SK-N-SH (cell line): Measurements from ENCODE around the gene WSB2. TPM values are rescaled to one million over a fixed set of nuclear protein-coding genes. Genes with fewer than 3 reads are reported as not detected.

Experiments used
- CTCF ChIA-PET: fragments of 300-600, 350-600 bp; formaldehyde crosslinking; extraction: SDS; loops from one replicate; lab custom pipeline; 2021; lab: Yijun Ruan, JAX
- POLR2A ChIA-PET: fragments of 350-600 bp; sonication (Branson Sonifier 250); formaldehyde crosslinking; extraction: SDS; loops from one replicate; lab custom pipeline; 2020; ENCODE audit warnings: antibody characterized with exemption, inconsistent platforms; lab: Yijun Ruan, JAX
- DNase-seq: peaks from one replicate; pipeline ENCODE4 v3.0.0; 2012
- H2AFZ ChIP-seq: fragments of 200-600 bp; sonication (generic); 2 replicates; pipeline ENCODE4 v1.8.1; 2016; ENCODE audit warnings: antibody characterized with exemption, mild to moderate bottlenecking, low read depth
- H3F3A ChIP-seq: fragments of 200-600 bp; sonication (generic); replicated peaks from 2 replicates; pipeline ENCODE3; 2016; ENCODE audit warnings: antibody characterized with exemption, mild to moderate bottlenecking; ENCODE audit not compliant: insufficient read depth
- H3K27ac ChIP-seq, 2 experiments: fragments of 200-500 bp in 1 of 2; fragments of 200-600 bp in 1 of 2; sonication (Bioruptor generic) in 1 of 2; sonication (generic), shearing (Covaris generic) in 1 of 2; 2 replicates each; pipeline versions ENCODE4 v1.5.1 to v1.6.1; 2014 to 2016; ENCODE audit warnings: low read depth in 2 of 2, inconsistent platforms in 1 of 2, low read length in 1 of 2, mild to moderate bottlenecking in 1 of 2, mixed read lengths in 1 of 2
- H3K27me3 ChIP-seq: fragments of 200-600 bp; sonication (generic), shearing (Covaris generic); 2 replicates; pipeline ENCODE4 v1.6.1; 2016; ENCODE audit warnings: mixed run types; ENCODE audit not compliant: insufficient read depth
- H3K36me3 ChIP-seq, 2 experiments: fragments of 200-500 bp in 1 of 2; fragments of 200-600 bp in 1 of 2; sonication (Bioruptor generic) in 1 of 2; sonication (generic) in 1 of 2; replicated peaks in 1 of 2; 2 replicates each; pipeline versions ENCODE3 to v1.5.1; 2014 to 2016; ENCODE audit warnings: low read length in 1 of 2, mild to moderate bottlenecking in 1 of 2; ENCODE audit not compliant: insufficient read depth in 2 of 2, control insufficient read depth in 1 of 2
- H3K4me1 ChIP-seq, 2 experiments: fragments of 200-500 bp in 1 of 2; fragments of 200-600 bp in 1 of 2; sonication (Bioruptor generic) in 1 of 2; sonication (generic), shearing (Covaris generic) in 1 of 2; 2 replicates each; pipeline versions ENCODE4 v1.5.1 to v1.6.1; 2014 to 2016; ENCODE audit warnings: low read depth in 1 of 2, low read length in 1 of 2, mixed run types in 1 of 2; ENCODE audit not compliant: insufficient read depth in 2 of 2, control insufficient read depth in 1 of 2
- H3K4me2 ChIP-seq: fragments of 200-600 bp; sonication (generic), shearing (Covaris generic); 2 replicates; pipeline ENCODE4 v1.6.1; 2017; ENCODE audit warnings: mixed run types
- H3K4me3 ChIP-seq, 2 experiments: fragments of 200-500 bp in 1 of 2; fragments of 200-600 bp in 1 of 2; sonication (Bioruptor generic) in 1 of 2; sonication (generic), shearing (Covaris generic) in 1 of 2; 2 replicates each; pipeline versions ENCODE4 v1.5.1 to v1.8.1; 2014 to 2016; ENCODE audit warnings: low read depth in 2 of 2, inconsistent platforms in 1 of 2, low read length in 1 of 2, mild to moderate bottlenecking in 1 of 2, mixed read lengths in 1 of 2, moderate library complexity in 1 of 2
- H3K79me2 ChIP-seq: fragments of 200-600 bp; sonication (generic); 2 replicates; pipeline ENCODE4 v1.8.1; 2017; ENCODE audit warnings: mild to moderate bottlenecking; ENCODE audit not compliant: insufficient read depth
- H3K9ac ChIP-seq: fragments of 200-600 bp; sonication (generic); 2 replicates; pipeline ENCODE4 v1.6.1; 2017; ENCODE audit warnings: mixed run types
- H3K9me2 ChIP-seq: fragments of 200-600 bp; sonication (generic); 2 replicates; pipeline ENCODE4 v1.6.1; 2017; ENCODE audit warnings: mixed run types
- H3K9me3 ChIP-seq: fragments of 200-600 bp; sonication (generic); 2 replicates; pipeline ENCODE4 v1.6.1; 2017; ENCODE audit warnings: mixed run types, mild to moderate bottlenecking, moderate library complexity
- H4K20me1 ChIP-seq: fragments of 200-600 bp; sonication (generic); 2 replicates; pipeline ENCODE4 v1.6.1; 2017; ENCODE audit warnings: mild to moderate bottlenecking, mixed run types; ENCODE audit not compliant: insufficient read depth
- CHD2 ChIP-seq: fragments of 150-350 bp; IDR thresholded peaks from 2 replicates; pipeline ENCODE4 v1.6.1; 2018; ENCODE audit warnings: low read length; ENCODE audit not compliant: partially characterized antibody
- CTCF ChIP-seq: fragments of 200-600 bp; sonication (generic); IDR thresholded peaks from 2 replicates; pipeline ENCODE4 v1.6.1; 2017; ENCODE audit warnings: antibody characterized with exemption, mild to moderate bottlenecking, moderate library complexity
- GABPA ChIP-seq: IDR thresholded peaks from 2 replicates; pipeline ENCODE4 v1.4.0; 2012; ENCODE audit warnings: low read depth, mild to moderate bottlenecking
- PBX3 ChIP-seq: IDR thresholded peaks from 2 replicates; pipeline ENCODE4; 2012
- RAD21 ChIP-seq: IDR thresholded peaks from 2 replicates; pipeline ENCODE4 v1.6.1; 2012; ENCODE audit warnings: mild to moderate bottlenecking, low read length
- RFX5 ChIP-seq: IDR thresholded peaks from 2 replicates; pipeline ENCODE4 v1.6.1; 2012; ENCODE audit warnings: mild to moderate bottlenecking, improper control_type of control experiment, low read length
- SIN3A ChIP-seq: IDR thresholded peaks from 2 replicates; pipeline ENCODE4 v1.6.1; 2012; ENCODE audit warnings: low read depth, mild to moderate bottlenecking, low read length, moderate library complexity, borderline replicate concordance
- SMC3 ChIP-seq: IDR thresholded peaks from 2 replicates; pipeline ENCODE4 v1.6.1; 2012; ENCODE audit warnings: low read depth, low read length, improper control_type of control experiment
- TCF12 ChIP-seq: IDR thresholded peaks from 2 replicates; pipeline ENCODE4 v1.4.0; 2012
- TEAD4 ChIP-seq: IDR thresholded peaks from 2 replicates; pipeline ENCODE4 v1.4.0; 2012; ENCODE audit warnings: mild to moderate bottlenecking, borderline replicate concordance; ENCODE audit not compliant: insufficient read depth
- USF1 ChIP-seq: IDR thresholded peaks from 2 replicates; pipeline ENCODE4 v1.4.0; 2012; ENCODE audit warnings: low read depth, borderline replicate concordance
- ZBTB33 ChIP-seq: IDR thresholded peaks from 2 replicates; pipeline ENCODE4 v1.4.0; 2012; ENCODE audit warnings: low read depth, borderline replicate concordance
- WGBS: methylation state at CpG from one replicate; pipeline ENCODE4 v1.1.6; 2017; ENCODE audit warnings: low lambda C conversion rate; 5-methylcytosine and 5-hydroxymethylcytosine counted together
- polyA plus RNA-seq, 3 experiments: library from polyadenylated mRNA; depleted of rRNA; stranded (reverse); fragments of >200 nt; gene quantifications; 2 replicates each; pipeline ENCODE4 v1.2.3, GENCODE V29; 2012

The WSB2 gene
- polyA plus RNA-seq, 1 of the 3 experiments (the other 2 are of a cell fraction) = 54.4 TPM

- Histone ChIP-seq H2AFZ (no peak overlapping the region), H3F3A (peaks cover 15% of the 10 kb centered on the region), H3K9ac (no peak overlapping the region), H3K4me2 (no peak overlapping the region), H3K27me3 (no peaks in the 10 kb centered on the region), H3K79me2 (no peaks in the 10 kb centered on the region), H3K4me1 (peaks cover 11 to 12% of the 10 kb centered on the region in 2 experiments; a peak in 2 of 4 replicates), H3K4me3 (no peak overlapping the region), H3K27ac (peak overlapping the region in 1 of 2 experiments; percentile 20; a peak in 1 of 4 replicates), H4K20me1 (peaks cover 2% of the 10 kb centered on the region; the same call in 1 of the 2 replicates), H3K9me2 (no peaks in the 10 kb centered on the region), H3K9me3 (no peaks in the 10 kb centered on the region), H3K36me3 (peaks cover 78% of the 10 kb centered on the region in 2 experiments)
- peak; percentile 27 for DNase-seq
- CTCF ChIA-PET = interaction anchor here (0.7 to 10.2 kb wide), 18 partner anchors 9 to 799 kb away, joined by 3 to 137 read pairs (median 4); partner anchors contain the start of gene VSIG10
- 85% methylated on average over 9 of the region's 9 CpGs for whole genome bisulfite sequencing
- TF ChIP-seq USF1 (no peak), SMC3 (no peak), PBX3 (no peak), TCF12 (no peak), SIN3A (no peak), RFX5 (no peak), ZBTB33 (no peak), CHD2 (no peak), RAD21 (no peak), TEAD4 (no peak; the same call in 1 of the 2 replicates), GABPA (no peak), CTCF (no peak)
- POLR2A ChIA-PET = interaction anchor here (0.6 kb wide), 1 partner anchor 19 kb away, joined by 3 read pairs; the partner anchor contains the start of gene RFC5
Measured at GRCh38 chr12:118035190-118036041, 25.6 kb downstream of the WSB2 start.
